NCI-H510A (cell line): ENCODE results near the gene CACNA2D4.
"Not testable (repeated sequence)": the region's sequence is repeated elsewhere in the genome, so short reads cannot be mapped to it uniquely, and the experiment has no call there.

Experiments used
- DNase-seq: peaks from one replicate; lab custom pipeline; 2025; lab: John Stamatoyannopoulos, UW

CACNA2D4 gene

DNA sequence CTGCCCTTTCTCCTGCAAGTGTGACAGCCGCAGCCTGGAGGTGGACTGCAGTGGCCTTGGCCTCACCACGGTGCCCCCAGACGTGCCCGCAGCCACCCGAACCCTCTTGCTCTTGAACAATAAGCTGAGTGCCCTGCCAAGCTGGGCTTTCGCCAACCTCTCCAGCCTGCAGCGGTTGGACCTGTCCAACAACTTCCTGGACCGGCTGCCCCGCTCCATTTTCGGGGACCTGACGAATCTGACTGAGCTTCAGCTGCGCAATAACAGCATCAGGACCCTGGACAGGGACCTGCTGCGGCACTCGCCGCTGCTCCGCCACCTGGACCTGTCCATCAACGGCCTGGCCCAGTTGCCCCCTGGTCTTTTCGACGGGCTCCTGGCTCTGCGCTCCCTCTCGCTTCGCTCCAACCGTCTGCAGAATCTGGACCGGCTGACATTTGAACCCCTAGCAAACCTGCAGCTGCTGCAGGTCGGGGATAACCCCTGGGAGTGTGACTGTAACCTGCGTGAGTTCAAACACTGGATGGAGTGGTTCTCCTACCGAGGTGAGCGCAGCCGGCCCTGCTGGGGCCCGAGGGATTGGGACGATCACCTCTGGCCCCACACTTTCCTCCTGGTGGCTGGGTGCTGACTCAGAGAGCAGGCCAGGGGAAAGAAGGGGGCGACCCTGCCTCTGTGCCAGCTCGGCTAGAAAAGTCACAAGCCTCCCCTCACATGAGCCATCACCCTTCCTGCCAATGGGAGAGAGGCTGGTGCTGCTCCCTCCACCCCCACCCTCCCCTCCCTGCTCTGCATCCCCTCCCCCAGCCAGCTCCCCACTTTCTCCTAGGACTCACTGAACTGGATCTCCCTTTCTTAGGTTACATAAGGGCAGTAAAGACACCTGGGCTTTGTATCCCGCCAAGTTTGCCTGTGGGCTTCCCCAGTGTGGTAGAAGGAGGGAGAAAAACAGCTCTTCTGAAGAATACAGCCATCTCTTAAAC lies 87.2 kb downstream of the CACNA2D4 start:
- DNase-seq, result peak; percentile 49

DNA sequence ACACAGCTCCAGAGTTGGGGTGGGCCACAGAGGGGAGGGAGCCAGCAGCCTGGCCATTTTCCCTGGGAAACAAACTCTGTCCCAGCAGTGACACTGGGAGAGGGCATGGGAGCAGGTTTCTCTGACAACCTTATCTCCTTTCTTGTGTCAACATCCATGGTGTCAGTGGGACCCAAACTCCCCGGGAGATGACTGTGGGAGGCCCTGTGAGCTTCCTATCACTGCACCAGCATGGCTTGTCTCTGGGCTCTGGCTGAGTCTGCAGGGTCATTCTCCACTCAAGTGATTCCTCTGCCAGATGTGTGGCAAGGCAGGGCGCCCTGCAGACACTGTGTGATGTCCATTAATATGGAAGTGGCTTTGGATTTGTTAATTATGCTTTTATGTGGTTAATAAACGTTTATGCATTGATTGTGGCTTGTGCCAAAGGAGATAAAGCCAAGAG lies 88.0 kb downstream of the CACNA2D4 start:
- no peak for DNase-seq

DNA sequence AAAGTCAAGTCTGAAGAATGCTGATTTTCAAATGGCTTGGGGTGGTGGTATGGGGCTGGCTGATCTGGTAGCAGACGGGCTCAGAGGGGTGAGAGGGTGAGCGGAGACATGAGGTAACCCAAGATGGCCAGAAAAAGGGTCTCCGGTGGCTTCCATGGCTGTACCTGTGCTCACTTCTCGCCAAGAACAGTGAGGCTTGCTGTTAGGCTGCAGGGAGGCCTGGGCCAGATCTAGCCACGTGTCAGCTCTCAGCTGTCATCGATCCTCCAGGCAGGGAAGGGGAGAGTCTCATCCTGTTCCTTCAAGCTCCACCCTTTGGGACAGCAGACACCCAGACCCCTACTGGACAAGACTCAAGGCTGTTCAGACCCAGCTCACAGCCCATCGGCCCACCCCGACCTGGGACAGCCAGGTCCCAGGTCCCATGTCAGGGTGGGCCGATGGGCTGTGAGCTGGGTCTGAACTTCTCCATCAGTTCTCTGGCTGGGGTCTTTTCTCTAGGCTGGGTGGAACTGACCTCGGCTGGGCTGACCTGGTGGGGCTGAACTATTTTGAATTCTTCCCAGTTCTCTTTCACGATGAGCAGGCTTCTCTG lies 89.0 kb downstream of the CACNA2D4 start:
- DNase-seq, result no peak

DNA sequence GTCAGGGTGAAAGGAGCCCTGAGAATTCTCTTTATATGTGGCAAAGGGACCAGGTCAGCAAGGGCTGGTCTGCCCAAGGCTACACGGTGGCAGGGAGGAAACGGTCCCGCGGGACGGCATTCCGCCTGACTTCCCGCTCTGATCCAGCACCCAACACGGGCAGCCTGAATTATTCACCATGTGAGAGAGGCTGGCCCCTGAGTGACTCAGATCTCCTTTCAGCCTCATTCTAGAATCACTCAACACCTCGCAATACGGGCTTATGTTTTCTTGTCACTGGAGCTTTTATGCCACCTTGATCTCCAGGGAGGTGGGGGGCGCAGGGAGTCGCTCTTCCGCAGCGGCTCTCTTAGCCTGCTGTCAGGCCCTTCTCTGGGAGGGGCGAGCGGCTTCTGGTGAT lies 89.6 kb downstream of the CACNA2D4 start:
- no peak for DNase-seq

DNA sequence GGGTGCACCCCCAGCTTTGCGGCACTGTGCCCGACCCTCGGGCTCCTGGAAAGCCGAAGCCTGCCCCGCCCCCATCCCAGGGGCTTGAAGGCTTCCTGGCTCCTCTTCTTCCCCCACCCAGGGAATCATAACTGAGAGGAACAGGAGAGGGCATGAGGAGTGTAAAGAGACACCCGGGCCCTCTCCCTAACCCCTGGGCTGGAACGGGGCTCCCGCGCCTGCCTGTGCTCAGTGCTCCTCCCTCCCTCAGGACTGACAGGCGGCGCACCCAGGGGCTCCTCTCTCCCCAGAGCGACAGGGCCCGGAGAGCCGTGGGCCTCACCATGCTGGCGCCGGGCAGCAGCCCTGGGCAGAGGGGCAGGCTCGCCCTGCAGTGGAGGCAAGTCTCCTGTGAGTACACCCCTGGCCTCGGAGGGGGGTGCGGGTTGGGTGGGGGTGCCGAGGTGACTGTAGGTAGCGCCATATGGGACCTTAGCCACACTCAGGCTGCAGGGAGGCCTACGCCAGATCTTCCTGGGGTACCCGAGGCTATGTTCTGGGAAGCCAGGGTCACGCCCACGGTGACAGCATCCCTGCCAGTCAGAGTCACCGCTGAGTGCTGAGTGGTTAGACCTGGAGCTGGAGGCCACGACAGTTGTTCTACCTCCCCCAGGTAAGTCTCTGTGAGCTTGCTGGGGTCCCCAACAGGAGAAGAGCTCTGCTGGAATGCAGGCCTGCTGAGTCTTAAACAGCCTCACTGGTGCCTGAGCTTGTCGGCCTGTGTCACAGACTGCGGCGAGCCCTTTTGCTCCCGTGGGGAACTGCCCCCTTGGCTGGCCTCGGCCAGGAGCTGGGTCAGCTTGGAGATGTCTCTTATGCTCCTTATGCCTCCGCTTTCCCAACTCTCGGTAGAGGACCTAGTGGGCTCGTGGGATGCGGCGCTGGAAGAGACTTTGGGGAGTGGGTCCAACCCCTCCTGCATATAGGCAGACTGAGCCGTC lies 90.3 kb downstream of the CACNA2D4 start:
- no peak for DNase-seq

DNA sequence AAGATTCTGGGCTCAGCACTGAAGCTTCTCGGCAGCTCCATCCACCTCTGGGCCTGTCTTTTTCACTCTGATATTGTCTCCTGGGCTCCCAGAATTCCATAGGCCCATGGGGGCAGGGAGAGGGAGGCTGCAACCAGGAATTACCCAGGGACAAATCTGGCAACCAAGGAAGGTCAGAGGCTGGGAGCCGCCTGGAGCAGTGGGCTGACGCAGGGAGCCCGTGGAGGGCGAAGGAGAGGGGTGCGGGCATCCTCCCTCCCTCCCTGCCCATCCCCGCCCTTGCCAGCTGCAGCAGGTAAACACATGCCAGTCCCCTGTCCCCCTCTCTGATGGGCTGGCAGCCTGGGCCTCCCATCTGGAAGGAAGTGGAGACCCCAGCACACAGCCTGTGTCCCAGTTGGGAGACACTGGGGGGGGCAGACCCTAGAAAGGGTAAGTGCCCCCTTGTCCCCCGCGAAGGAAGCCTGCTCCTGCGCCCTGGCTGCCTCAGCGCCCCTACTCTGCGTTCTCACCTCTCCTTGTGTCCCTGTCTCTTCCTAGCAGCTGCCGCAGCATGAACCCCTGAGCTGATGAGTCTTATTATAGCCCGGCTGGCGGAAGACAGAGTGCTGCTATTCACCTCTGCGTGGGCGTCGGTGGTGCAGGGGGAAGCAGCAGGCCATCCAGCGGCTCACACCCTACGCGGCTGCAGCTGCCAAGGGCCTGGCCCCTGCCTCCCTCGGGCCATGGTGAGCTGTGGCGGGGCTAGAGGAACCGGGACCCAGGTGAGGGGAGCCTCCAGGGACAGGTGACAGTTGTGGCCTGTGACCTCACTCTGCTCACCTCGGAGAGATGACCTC lies 91.4 kb downstream of the CACNA2D4 start:
- DNase-seq, result no peak

DNA sequence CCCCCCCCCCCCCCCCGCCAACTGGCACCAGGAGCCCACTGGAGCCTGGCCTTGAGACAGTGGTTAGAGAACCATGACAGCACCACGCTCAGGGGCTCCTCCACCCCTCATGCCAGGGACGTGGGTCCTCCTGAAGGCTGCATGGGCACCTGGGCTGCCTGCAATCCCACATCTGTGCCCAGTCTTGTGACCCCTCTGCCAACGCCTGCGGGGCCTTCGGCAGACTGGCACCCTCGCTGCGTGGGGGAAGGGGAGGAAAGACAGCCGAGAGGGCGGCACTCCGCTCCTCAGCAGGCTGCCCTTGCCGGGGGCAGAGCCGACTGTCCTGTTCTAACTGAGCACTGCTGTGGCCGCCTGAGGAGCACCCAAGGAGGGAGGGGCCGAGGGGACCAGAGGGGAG lies 92.1 kb downstream of the CACNA2D4 start:
- DNase-seq, result no peak

DNA sequence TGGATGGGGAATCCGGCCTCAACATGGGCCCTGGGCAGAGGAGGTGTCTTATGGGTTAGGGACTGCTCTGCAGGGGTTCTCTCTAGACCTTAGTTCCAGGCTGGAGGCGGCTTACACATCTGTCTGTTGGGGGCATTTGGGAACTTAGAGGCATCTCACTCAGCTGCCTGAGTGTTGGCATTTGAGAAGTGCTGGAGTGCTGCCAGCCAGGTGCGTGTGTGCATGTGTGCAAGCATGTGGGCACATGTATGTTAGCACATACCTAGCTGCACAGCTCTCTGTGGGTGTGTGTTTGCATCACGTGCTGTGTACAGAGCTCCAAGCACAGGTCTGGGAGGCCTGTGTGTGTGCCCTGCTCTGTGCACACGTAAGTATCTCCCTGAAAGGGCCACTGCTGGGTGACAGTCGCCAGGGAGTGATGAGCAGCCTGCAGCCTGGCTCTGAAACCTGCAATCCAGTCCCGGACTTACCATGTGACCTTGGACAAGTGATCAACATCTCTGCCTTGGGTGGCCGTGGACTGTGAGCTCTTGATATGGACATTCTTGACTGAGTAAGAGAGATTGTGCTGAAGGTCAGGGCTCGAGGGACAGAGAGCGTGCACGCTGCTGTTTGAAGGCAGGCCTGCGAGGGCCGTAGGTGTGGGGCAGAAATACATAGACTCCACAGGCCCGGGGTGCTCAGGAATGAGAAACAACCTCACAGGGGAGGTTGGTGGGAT lies 92.9 kb downstream of the CACNA2D4 start:
- no peak for DNase-seq

DNA sequence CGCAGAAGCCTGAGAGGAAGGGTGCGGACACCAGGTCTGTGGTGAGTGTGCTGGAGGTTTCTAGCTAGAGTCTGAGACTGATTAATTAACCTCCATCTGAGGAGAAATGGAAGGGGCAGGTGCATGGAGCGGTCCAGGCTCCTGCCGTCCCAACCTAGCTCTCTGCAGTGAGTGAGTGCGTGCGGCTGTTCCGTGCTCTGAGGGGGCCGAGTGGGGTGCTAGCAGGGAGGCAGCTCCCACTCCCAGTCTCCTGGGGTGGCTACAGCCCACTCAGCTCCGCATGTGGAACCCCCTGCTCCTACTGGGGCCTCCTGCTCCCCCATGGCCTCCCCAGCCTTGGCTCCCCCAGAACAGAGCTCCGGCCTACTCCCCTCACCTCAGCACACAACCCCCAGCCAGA lies 95.2 kb downstream of the CACNA2D4 start:
- no peak for DNase-seq

DNA sequence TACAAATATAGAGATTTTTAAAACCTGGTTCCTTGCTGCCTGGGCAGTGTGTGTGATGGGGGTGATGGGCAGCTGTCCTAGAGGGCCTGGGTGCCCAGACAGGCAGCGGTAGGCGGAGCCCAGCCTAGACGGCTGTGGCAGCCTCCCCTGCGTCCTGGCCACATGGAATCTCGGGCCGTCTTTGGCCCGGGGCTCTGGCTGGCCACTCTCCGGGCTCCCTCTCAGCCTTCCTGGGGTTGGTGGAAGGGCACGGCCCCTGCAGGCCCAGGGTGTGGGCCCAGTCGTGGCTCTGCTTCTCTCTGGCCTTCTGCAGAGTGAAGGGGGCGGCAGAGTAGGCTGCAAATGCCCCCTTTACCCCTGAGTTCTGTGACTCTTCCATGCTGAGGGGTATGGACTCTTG lies 95.8 kb downstream of the CACNA2D4 start:
- DNase-seq, result no peak

DNA sequence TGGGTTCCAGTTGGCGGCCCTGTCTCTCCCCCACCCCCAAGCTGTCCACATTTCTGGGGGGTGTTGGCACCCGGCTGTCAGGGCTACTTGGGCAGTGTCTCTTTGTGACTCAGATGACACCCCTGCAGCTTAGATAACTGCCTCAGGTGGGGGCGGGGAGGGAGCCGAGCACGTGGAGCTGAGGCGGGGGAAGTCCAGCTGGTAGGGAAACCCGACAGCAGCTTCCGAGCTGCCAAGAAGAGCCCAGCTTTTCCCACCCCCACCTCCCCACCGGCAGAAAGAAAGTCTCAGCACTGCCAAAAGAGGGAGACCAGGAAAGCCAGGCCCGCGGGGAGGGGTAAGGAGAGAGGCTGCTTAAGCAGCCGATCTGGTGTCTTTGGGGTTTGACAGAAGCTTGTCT lies 96.6 kb downstream of the CACNA2D4 start:
- no peak for DNase-seq

DNA sequence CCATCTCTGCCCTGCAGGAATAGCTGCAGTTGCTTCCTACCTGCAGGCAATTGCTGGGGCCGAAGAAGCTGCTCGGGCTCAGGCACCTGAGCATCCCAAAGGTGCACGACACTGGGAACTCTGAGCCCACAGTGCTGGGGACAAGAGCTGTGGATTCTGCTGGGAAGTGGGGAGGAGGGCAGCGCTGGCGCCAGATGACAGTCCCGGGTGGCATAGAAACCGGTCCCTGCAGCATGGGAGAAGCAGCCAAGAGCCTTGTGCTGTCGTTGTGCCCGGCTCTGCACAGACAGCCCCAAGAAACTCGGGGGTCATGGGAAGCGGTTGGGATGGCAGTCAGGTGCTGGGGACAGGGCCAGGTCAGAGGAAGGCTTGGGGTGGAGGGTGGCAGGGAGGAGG lies 97.6 kb downstream of the CACNA2D4 start:
- no peak for DNase-seq

DNA sequence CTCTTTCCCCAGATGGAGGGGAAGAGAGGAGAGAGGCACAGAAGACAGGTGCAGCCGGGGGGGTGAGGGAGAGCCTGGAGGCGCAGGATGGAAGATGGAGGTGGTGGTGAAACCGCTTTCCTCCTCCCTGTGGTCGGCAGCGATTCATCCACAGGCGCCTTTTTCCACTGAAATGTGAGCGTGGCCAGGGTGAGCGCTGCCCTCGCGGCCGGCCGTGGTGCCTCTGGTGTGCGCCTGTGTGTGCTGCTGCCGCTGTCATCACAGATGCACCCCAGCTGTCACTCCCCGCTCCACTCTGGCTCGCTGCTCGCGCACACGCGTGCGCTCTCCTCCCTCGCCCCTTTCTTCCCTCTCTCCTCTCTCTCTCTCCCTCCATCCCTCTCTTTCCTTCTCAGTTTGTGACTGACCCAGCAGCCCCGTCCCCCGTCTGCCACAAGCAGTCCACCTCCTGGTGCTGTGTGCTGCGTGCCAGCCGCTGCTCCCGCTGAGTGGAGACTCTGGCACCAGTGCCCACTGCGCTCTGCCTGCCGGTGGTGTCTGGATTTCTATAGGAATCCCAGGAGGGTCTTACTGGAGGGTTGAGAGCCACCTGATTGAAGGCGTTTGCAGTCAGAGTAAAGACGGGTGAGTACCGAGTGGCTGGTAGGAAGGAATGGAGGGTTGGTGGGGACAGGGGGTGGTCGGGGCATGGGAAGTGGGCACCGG lies 98.1 kb downstream of the CACNA2D4 start, which contains the start of gene LRTM2:
LRTM2 (plus strand) TSS at position 375 of the 705 bp plus-strand sequence. CDS start 7,584 bp downstream, outside the sequence.
- DNase-seq, result no peak

DNA sequence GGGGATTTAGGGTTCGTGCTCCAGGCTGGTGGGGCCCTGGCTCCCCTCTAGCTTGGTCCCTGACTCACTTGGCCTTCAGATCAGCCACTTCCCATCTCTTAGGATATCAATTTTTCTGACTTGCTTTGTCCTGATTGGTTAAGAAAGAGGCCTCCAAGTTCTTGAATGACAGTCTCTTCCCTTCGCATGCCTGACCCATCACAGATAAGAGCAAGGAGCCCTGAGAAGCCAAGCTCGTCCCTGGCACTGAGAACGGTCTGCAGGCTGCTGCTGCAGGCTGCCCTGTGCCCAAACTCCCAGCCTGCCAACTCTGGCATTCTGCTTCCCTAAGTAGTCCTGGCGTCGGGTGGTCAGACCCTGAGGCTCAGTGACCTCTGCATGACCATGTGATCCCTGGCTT lies 98.9 kb downstream of the CACNA2D4 start:
- no peak for DNase-seq

DNA sequence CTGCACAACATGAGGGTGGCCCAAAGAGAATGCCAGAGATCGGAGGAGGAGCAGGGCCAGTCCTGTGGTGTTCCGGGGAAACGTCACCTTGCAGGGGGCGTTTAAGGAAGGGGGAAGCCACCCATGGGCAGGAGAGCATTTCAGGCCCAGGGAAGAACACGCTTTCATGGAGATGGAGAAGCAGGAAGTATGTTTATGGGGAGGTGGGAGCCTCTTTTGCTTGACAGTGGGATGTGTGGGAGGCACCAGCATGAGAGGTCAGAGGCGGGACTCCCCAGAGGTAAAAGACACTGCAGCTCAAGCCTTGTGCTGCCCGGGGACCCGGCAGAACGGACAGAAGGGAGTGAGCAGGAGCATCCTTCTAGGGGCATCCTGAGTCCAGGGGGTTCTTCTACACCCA lies 99.4 kb downstream of the CACNA2D4 start:
- DNase-seq, result no peak

DNA sequence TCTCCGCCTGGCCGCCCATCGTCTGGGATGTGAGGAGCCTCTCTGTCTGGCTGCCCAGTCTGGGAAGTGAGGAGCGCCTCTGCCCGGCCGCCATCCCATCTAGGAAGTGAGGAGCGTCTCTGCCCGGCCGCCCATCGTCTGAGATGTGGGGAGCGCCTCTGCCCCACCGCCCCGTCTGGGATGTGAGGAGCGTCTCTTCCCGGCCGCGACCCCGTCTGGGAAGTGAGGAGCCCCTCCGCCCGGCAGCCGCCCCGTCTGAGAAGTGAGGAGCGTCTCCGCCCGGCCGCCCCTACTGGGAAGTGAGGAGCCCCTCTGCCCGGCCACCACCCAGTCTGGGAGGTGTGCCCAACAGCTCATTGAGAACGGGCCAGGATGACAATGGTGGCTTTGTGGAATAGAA lies 100.5 kb downstream of the CACNA2D4 start:
- DNase-seq, result not testable (repeated sequence)

DNA sequence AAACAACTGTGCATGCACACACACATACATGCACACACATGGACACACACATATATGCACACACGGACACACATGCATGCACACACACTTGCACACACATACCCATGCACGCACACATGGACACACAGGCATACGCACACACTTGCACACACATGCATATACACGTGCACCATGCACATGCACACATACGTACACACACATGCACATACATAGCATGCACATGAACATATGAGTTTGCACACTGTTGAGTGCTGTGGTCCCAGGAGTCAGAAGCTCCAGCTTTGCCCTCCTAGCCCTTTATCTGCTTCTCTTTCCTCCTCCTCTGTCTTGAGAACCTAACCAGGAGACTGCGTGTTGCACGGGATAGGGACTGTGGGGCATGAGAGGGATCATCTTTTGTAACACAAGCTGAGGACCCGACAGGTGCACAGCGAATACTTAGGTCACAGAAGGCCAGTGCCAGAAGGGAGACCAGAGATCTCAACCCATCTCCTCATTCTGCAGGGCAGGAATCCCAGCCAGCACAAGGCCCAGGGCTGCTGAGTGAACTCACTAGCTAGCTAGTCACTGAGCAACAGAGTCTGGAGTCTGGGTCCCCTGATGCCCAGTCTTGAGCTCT lies 101.6 kb downstream of the CACNA2D4 start:
- no peak for DNase-seq

DNA sequence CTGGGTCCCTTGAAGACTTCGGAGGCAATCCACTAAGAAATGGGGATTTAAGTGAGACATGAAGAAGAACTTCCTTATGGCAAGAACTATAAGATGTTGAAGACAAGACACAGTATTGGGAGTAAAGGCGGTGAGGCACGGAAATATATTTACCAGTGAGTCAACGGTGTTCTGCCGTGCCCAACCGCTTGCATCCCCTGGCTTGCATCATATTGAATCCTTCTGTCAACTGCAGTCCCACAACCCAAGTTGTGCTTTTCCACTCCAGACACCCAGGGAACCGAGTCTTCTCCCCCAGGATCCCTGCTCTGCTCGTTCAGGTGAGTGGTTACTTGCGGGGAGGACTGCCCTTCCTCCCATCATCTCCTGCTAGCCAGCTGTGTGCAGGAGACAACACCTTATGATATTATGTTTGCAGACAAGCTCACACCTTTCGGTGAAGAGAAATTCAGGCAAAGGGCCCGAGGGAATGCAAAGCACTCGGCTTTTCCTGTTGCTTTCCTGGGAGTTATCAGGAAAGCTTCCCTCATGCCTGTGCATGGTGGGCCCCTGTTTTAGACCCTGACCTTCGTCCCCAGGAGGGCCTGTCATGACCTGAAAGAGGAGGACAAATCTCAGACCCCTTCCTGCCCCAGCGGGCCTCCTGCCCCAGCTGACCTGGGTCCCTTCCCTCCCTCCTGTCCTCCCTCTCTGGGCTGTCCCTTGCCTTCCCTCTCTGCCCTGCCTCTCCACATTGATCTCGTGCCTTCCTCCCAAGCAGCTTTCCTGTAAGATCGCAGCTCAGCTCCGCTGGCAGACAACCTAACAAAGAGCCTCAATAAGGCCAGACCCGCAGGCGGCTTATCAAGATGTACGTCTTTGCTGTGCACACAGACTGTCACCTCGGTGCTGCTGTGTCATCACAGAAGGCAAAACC lies 102.4 kb downstream of the CACNA2D4 start:
- DNase-seq, result no peak
